K562 (cell line): ENCODE results near the gene RPTOR. TPM values are rescaled to one million over a fixed set of nuclear protein-coding genes. Genes with fewer than 3 reads are reported as not detected.

Source experiments
- ATAC-seq: fragments of 200-7000 bp; cut with Tn5 transposase; 3 replicates; pipeline ENCODE4 v1.9.1; 2020; ENCODE audit warnings: moderate library complexity
- BruUV-seq: library from RNA; stranded (reverse); fragments of 400-500 nt; replicated peaks from 2 replicates; lab custom pipeline; 2021; lab: Mats Ljungman, UMichigan
- CTCF ChIA-PET: fragments of 300-600 bp; formaldehyde crosslinking; extraction: SDS; loops from one replicate; lab custom pipeline; 2021; ENCODE audit warnings: low intra/inter-chr PET ratio; lab: Yijun Ruan, JAX
- POLR2A ChIA-PET: fragments of 300-600, 350-650 bp; sonication (Branson Sonifier 250); formaldehyde crosslinking; extraction: SDS; loops from one replicate; lab custom pipeline; 2021; ENCODE audit warnings: antibody characterized with exemption, inconsistent platforms; lab: Yijun Ruan, JAX
- DNase-seq, 4 experiments: peaks; one replicate each; pipeline versions ENCODE4 v3.0.0 to v3.0.0-alpha.2; 2011 to 2018; ENCODE audit warnings: low spot score in 3 of 4, mixed read lengths in 3 of 4; ENCODE audit errors: extremely low read depth in 1 of 4
- FAIRE-seq: peaks from 2 replicates; lab custom pipeline; 2011; peaks lifted over from hg19 to GRCh38; lab: Jason Lieb, UNC
- H2AFZ ChIP-seq: 2 replicates; pipeline ENCODE4 v1.6.0; 2011; ENCODE audit warnings: low read depth, low read length, control low read depth, inconsistent platforms
- H3K27ac ChIP-seq: fragments of 200-600 bp; 3 replicates; pipeline ENCODE4 v1.8.0; 2011; ENCODE audit warnings: low read depth, mild to moderate bottlenecking, control low read depth, inconsistent platforms, low read length, moderate library complexity, mixed read lengths; ENCODE audit errors: extremely low read depth
- H3K27me3 ChIP-seq, 2 experiments: fragments of 300-600 bp in 1 of 2; 2 replicates in 1 of 2; 3 replicates in 1 of 2; pipeline versions ENCODE4 v1.6.0 to v1.8.0; 2011; ENCODE audit warnings: inconsistent platforms in 2 of 2, low read length in 2 of 2, mild to moderate bottlenecking in 1 of 2, mixed read lengths in 1 of 2, moderate library complexity in 1 of 2; ENCODE audit not compliant: control insufficient read depth in 2 of 2, insufficient read depth in 2 of 2
- H3K36me3 ChIP-seq: fragments of 300-600 bp; 3 replicates; pipeline ENCODE4 v1.8.0; 2011; ENCODE audit warnings: mild to moderate bottlenecking, low read length, inconsistent platforms; ENCODE audit not compliant: control insufficient read depth, insufficient read depth
- H3K4me1 ChIP-seq, 2 experiments: fragments of 200-600 bp in 1 of 2; replicated peaks in 1 of 2; 2 replicates in 1 of 2; 3 replicates in 1 of 2; pipeline versions ENCODE4 v1.5.1 to v1.8.0; 2011; ENCODE audit warnings: inconsistent platforms in 2 of 2, low read length in 2 of 2, mild to moderate bottlenecking in 1 of 2, mixed read lengths in 1 of 2, moderate library complexity in 1 of 2; ENCODE audit not compliant: control insufficient read depth in 2 of 2, insufficient read depth in 2 of 2
- H3K4me2 ChIP-seq: 2 replicates; pipeline ENCODE4 v1.6.1; 2011; ENCODE audit warnings: low read length, control low read depth, inconsistent platforms, mixed read lengths; ENCODE audit not compliant: insufficient read depth
- H3K4me3 ChIP-seq: fragments of 200-600 bp; sonication (generic), shearing (Covaris generic); 2 replicates; pipeline ENCODE4 v1.5.1; 2016; ENCODE audit warnings: control low read depth, inconsistent platforms
- H3K79me2 ChIP-seq: fragments of 200-600 bp; 3 replicates; pipeline ENCODE4 v1.8.0; 2011; ENCODE audit warnings: low read length, inconsistent platforms; ENCODE audit not compliant: control insufficient read depth, insufficient read depth
- H3K9ac ChIP-seq, 2 experiments: 2 replicates each; pipeline versions ENCODE4 v1.6.0 to v1.6.1; 2011; ENCODE audit warnings: low read depth in 2 of 2, low read length in 2 of 2, control low read depth in 1 of 2, inconsistent platforms in 1 of 2, mild to moderate bottlenecking in 1 of 2, mixed read lengths in 1 of 2; ENCODE audit not compliant: insufficient read depth in 1 of 2
- H3K9me1 ChIP-seq: one replicate; pipeline ENCODE4 v1.6.0; 2011; ENCODE audit warnings: inconsistent platforms, mild to moderate bottlenecking, low read length, moderate library complexity; ENCODE audit not compliant: control insufficient read depth, insufficient read depth
- H3K9me3 ChIP-seq: replicated peaks from 2 replicates; pipeline ENCODE4 v1.5.1; 2011; ENCODE audit warnings: low read depth, low read length, inconsistent platforms; ENCODE audit not compliant: control insufficient read depth, insufficient read depth
- H4K20me1 ChIP-seq: replicated peaks from 2 replicates; pipeline ENCODE4 v1.6.1; 2011; ENCODE audit warnings: low read length, inconsistent platforms, mixed read lengths; ENCODE audit not compliant: control insufficient read depth, insufficient read depth
- BCL6 ChIP-seq: fragments of 250-450 bp; sonication (Bioruptor Pico); IDR thresholded peaks from 2 replicates; pipeline ENCODE4 v1.4.0; 2020
- E2F3 ChIP-seq: fragments of 250-450 bp; sonication (Bioruptor Pico); IDR thresholded peaks from 2 replicates; pipeline ENCODE4 v1.4.0; 2020; ENCODE audit warnings: mild to moderate bottlenecking
- HNRNPK ChIP-seq: fragments of 200-400 bp; formaldehyde crosslinking; IDR thresholded peaks from one replicate; pipeline ENCODE4 v1.6.1; 2018; ENCODE audit warnings: mild to moderate bottlenecking, low read depth, low read length; ENCODE audit not compliant: poor library complexity, severe bottlenecking
- POLR2G ChIP-seq: fragments of 200-400 bp; formaldehyde crosslinking; IDR thresholded peaks from 2 replicates; pipeline ENCODE4 v1.6.1; 2017; ENCODE audit warnings: low read depth, mild to moderate bottlenecking, antibody characterized with exemption, low read length, moderate library complexity
- ZKSCAN8 ChIP-seq: fragments of 200-800 bp; sonication (Bioruptor generic); IDR thresholded peaks from 2 replicates; pipeline ENCODE4 v1.6.1; 2016; ENCODE audit warnings: missing genetic modification characterization, missing compliant biosample characterization
- ZNF76 ChIP-seq: fragments of 250-450 bp; sonication (Bioruptor Pico); IDR thresholded peaks from 2 replicates; pipeline ENCODE4 v1.4.0; 2020; ENCODE audit warnings: mild to moderate bottlenecking, moderate library complexity, borderline replicate concordance
- WGBS: fragments of 100-300 bp; shearing (Covaris generic); methylation state at CpG from one replicate; pipeline ENCODE4 v1.1.6; 2016; ENCODE audit warnings: low coverage, mixed read lengths; ENCODE audit not compliant: insufficient coverage; ENCODE audit errors: missing lambda C conversion rate; 5-methylcytosine and 5-hydroxymethylcytosine counted together
- in situ Hi-C: fragments of 300-500 bp; cut with MboI; formaldehyde crosslinking; loops from 4 replicates; pipeline ENCODE4 v1.15.0; 2018; ENCODE audit warnings: inconsistent platforms, mixed read lengths
- intact Hi-C: fragments of 100-400 bp; cut with micrococcal nuclease; formaldehyde crosslinking; loops from 2 replicates; pipeline ENCODE4 v1.14.2; 2022
- polyA plus RNA-seq, 8 experiments: library from polyadenylated mRNA; depleted of rRNA in 4 of 8; stranded (reverse) in 5 of 8; unstranded in 3 of 8; fragments of >200 nt; fragmentation: Nextera tagmentation in 2 of 8; fragmentation: Illumina TruSeq in 1 of 8; extraction: Ambion mirVana in 2 of 8; extraction: Trizol in 1 of 8; gene quantifications; 2 replicates each; pipeline versions ENCODE4 v1.2.1 to v1.2.3, GENCODE V29; 2011 to 2014; ENCODE audit warnings: inconsistent platforms in 1 of 8, missing spikeins in 1 of 8
- total RNA-seq, 7 experiments: library from RNA; depleted of rRNA in 6 of 7; stranded (reverse); fragments of >200 nt in 6 of 7; fragmentation: Illumina TruSeq in 2 of 7; extraction: Trizol in 2 of 7; gene quantifications; 2 replicates each; pipeline versions ENCODE4 v1.2.1 to v1.2.3, GENCODE V29; 2011 to 2021; ENCODE audit warnings: low replicate concordance in 1 of 7
- TF ChIP-seq, protein P1 (sequence below): fragments of 250-450 bp; sonication (Bioruptor Pico); IDR thresholded peaks from 2 replicates; pipeline ENCODE4 v1.5.1; 2021; ENCODE audit warnings: mild to moderate bottlenecking
- TF ChIP-seq, protein P2 (sequence below), 2 experiments: IDR thresholded peaks in 1 of 2; conservative IDR thresholded peaks in 1 of 2; 2 replicates each; pipeline ENCODE4 v1.6.1; 2016; ENCODE audit warnings: low read depth in 2 of 2, mild to moderate bottlenecking in 1 of 2, missing compliant biosample characterization in 1 of 2, missing genetic modification characterization in 1 of 2, moderate library complexity in 1 of 2

Gene RPTOR
- total and polyA plus RNA-seq, 9 of the 15 experiments (the other 6 are each of a cell fraction or from before 2014, with no cell fraction given), result 0.24 to 54.1 (median 10.2) TPM

DNA sequence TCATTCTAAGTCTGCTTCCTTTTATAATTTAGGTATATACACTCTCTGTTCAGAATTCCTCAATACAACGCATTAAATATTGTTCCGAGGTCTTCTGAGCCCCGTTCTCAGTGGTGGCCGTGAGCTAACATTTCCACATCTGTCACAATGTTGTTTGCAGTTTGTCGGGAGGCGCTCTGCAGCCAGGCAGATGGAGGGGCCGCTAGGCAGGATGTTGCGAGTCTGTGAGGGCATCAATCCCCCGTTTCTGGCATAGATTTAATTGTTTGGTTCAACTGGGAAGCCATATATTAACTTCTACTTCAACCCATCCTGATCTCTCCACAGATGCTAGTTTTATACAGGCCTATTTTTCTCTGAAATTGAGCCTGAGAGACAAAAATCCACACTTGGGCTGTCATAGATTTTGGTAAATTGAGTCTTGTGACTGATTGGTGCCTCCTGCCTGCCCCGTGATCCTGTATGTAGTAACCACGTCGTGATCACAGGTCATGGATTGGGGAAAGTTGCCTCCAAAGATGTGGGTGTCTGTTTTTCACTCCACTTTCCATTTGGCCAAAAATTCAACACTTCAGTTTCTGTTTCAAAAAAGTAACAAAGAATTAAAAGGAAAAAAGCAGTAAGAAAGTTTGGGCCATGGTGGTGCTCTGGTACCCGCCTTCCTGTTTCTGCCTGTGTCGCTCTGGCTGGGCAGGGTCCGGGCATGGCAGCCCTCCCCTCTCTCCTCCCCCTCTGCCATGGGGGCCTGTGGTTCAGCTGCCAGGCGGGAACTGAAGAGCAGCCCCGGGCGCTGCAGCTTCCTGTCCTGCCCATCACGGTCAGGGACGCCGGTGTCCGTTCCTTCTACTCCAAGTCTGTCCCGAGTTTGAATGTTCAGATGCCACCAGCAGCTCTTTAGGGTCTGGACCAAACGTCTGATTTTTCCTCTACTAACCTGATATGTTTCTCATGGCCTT lies 41.5 kb downstream of the RPTOR start:
- in situ Hi-C loops, result no loop called here
- Histone ChIP-seq H3K27me3 (no peaks in the 10 kb centered on the region), H2AFZ (no peak overlapping the region), H3K27ac (no peak overlapping the region), H3K9me1 (peaks cover 3% of the 10 kb centered on the region), H3K9ac (no peak overlapping the region), H4K20me1 (peaks cover 35% of the 10 kb centered on the region), H3K4me3 (no peak overlapping the region), H3K4me1 (peaks cover 0 to 14% of the 10 kb centered on the region in 2 experiments; a peak in 4 of 5 replicates), H3K36me3 (peaks cover 5% of the 10 kb centered on the region; the same call in 2 of the 3 replicates), H3K4me2 (no peak overlapping the region), H3K79me2 (peaks cover 82% of the 10 kb centered on the region), H3K9me3 (no peaks in the 10 kb centered on the region)
- CTCF ChIA-PET, result interaction anchor here (0.8 kb wide), 1 partner anchor 11 kb away, joined by 3 read pairs; no protein-coding TSS in a partner anchor
- TF ChIP-seq POLR2G (0 out of 2 replicates have a peak, but pooled peaks have one; percentile 8), ZKSCAN8 (CRISPR knock-in tag) (no peak)
- POLR2A ChIA-PET, result interaction anchor here (0.6 to 1.1 kb wide), 2 partner anchors 10 to 41 kb away, joined by 3 to 7 read pairs; partner anchors contain the start of gene RPTOR
- intact Hi-C loops, result no loop called here
- no TSS peak for BruUV-seq
- FAIRE-seq, result no peak
- WGBS, result 80% methylated on average over 20 of the region's 24 CpGs
- no peak for ATAC-seq
- DNase-seq, result no peak

DNA sequence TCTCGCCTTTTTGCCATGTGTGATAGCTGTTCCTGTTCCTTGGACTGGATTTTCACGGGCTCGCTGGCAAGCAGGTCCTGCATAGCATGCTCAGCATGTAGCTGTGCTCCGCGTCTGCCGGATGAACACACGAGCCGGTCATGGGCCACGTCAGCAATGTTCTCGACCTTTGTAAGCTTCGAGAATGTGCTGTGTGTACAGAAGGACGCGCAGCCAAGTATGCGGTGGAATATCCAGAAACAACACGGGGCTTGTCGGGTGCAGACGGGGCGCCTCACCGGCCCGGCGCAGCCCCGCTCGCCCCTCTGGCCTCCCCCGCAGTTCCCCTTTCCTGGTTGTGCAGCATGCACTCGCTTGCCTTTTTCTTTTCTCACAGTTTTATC lies 42.2 kb downstream of the RPTOR start:
- H3K4me3 ChIP-seq, result no peak overlapping the region
- peaks cover 5% of the 10 kb centered on the region; the same call in 2 of the 3 replicates for H3K36me3 ChIP-seq
- no peak overlapping the region for H2AFZ ChIP-seq
- ChIA-PET CTCF (interaction anchor here (0.8 kb wide), 1 partner anchor 12 kb away, joined by 3 read pairs; no protein-coding TSS in a partner anchor), POLR2A (interaction anchor here (0.6 to 1.1 kb wide), 3 partner anchors 10 to 42 kb away, joined by 3 to 7 read pairs (median 3); partner anchors contain the start of gene RPTOR)
- no peak overlapping the region for H3K9ac ChIP-seq
- 95% methylated on average over 19 of the region's 25 CpGs for WGBS
- H3K4me1 ChIP-seq, result peaks cover 3 to 14% of the 10 kb centered on the region in 2 experiments; a peak in 4 of 5 replicates
- intact Hi-C loops, result no loop called here
- no peak for DNase-seq
- H3K9me3 ChIP-seq, result no peaks in the 10 kb centered on the region
- in situ Hi-C loops, result no loop called here
- no peak for ATAC-seq
- H4K20me1 ChIP-seq, result peaks cover 40% of the 10 kb centered on the region
- H3K9me1 ChIP-seq, result peaks cover 3% of the 10 kb centered on the region
- H3K27me3 ChIP-seq, result no peaks in the 10 kb centered on the region
- peaks cover 88% of the 10 kb centered on the region for H3K79me2 ChIP-seq
- H3K4me2 ChIP-seq, result no peak overlapping the region
- no peak overlapping the region for H3K27ac ChIP-seq
- no TSS peak for BruUV-seq
- FAIRE-seq, result no peak
- TF ChIP-seq, protein P1, sequence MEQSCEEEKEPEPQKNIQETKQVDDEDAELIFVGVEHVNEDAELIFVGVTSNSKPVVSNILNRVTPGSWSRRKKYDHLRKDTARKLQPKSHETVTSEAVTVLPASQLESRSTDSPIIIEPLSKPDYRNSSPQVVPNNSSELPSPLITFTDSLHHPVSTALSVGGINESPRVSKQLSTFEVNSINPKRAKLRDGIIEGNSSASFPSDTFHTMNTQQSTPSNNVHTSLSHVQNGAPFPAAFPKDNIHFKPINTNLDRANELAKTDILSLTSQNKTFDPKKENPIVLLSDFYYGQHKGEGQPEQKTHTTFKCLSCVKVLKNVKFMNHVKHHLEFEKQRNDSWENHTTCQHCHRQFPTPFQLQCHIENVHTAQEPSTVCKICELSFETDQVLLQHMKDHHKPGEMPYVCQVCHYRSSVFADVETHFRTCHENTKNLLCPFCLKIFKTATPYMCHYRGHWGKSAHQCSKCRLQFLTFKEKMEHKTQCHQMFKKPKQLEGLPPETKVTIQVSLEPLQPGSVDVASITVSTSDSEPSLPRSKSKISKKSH (CRISPR knock-in tag), result no peak
- TF ChIP-seq E2F3 (CRISPR knock-in tag), result no peak
- no peak for TF ChIP-seq HNRNPK
- TF ChIP-seq, protein P2, sequence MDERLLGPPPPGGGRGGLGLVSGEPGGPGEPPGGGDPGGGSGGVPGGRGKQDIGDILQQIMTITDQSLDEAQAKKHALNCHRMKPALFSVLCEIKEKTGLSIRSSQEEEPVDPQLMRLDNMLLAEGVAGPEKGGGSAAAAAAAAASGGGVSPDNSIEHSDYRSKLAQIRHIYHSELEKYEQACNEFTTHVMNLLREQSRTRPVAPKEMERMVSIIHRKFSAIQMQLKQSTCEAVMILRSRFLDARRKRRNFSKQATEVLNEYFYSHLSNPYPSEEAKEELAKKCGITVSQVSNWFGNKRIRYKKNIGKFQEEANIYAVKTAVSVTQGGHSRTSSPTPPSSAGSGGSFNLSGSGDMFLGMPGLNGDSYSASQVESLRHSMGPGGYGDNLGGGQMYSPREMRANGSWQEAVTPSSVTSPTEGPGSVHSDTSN (CRISPR knock-in tag; IDR thresholded peaks at IDR 0.05; ENCODE audit: low read depth), result no peak
- TF ChIP-seq, protein P2 (tag; conservative IDR thresholded peaks at IDR 0.05; ENCODE audit: low read depth), result no peak
- no peak for TF ChIP-seq ZNF76
- no peak for TF ChIP-seq BCL6 (CRISPR knock-in tag)
